Astrocyte (in vitro differentiated cells and primary cell): ENCODE results near the gene FOXE3. TPM values are rescaled to one million over a fixed set of nuclear protein-coding genes. Genes with fewer than 3 reads are reported as not detected.

ENCODE experiments used
- DNase-seq: peaks from one replicate; pipeline ENCODE4 v3.0.0-alpha.2; 2010; ENCODE audit warnings: low read depth
- FAIRE-seq: peaks from 2 replicates; lab custom pipeline; 2011; peaks lifted over from hg19 to GRCh38; lab: Jason Lieb, UNC
- H2AFZ ChIP-seq: 2 replicates; pipeline ENCODE4 v1.6.0; 2012; ENCODE audit warnings: low read depth, low read length, inconsistent platforms
- H3K27ac ChIP-seq: 2 replicates; pipeline ENCODE4 v1.5.1; 2011; ENCODE audit warnings: low read depth, low read length, inconsistent platforms
- H3K27me3 ChIP-seq: 2 replicates; pipeline ENCODE4 v1.6.0; 2011; ENCODE audit warnings: low read length, inconsistent platforms; ENCODE audit not compliant: insufficient read depth
- H3K36me3 ChIP-seq: 2 replicates; pipeline ENCODE4 v1.5.1; 2011; ENCODE audit warnings: low read length, inconsistent platforms; ENCODE audit not compliant: insufficient read depth
- H3K4me1 ChIP-seq: 2 replicates; pipeline ENCODE4 v1.5.1; 2011; ENCODE audit warnings: low read length, inconsistent platforms; ENCODE audit not compliant: insufficient read depth
- H3K4me2 ChIP-seq: 2 replicates; pipeline ENCODE4 v1.6.0; 2012; ENCODE audit warnings: low read length, inconsistent platforms
- H3K4me3 ChIP-seq: 2 replicates; pipeline ENCODE4 v1.5.1; 2011; ENCODE audit warnings: low read depth, mild to moderate bottlenecking, low read length, inconsistent platforms; ENCODE audit not compliant: insufficient read depth
- H3K79me2 ChIP-seq: 2 replicates; pipeline ENCODE4 v1.6.0; 2012; ENCODE audit warnings: mild to moderate bottlenecking, low read length, inconsistent platforms; ENCODE audit not compliant: insufficient read depth
- H3K9ac ChIP-seq: 2 replicates; pipeline ENCODE4 v1.6.0; 2012; ENCODE audit warnings: mild to moderate bottlenecking, low read length, inconsistent platforms
- H3K9me3 ChIP-seq: 2 replicates; pipeline ENCODE4 v1.5.1; 2012; ENCODE audit warnings: low read depth, mild to moderate bottlenecking, low read length, inconsistent platforms; ENCODE audit not compliant: insufficient read depth
- H4K20me1 ChIP-seq: 2 replicates; pipeline ENCODE4 v1.6.0; 2012; ENCODE audit warnings: low read length, inconsistent platforms; ENCODE audit not compliant: insufficient read depth
- H3K27ac Mint-ChIP-seq: one replicate; pipeline ENCODE4 v1.8.0; 2021; ENCODE audit warnings: mild to moderate bottlenecking, mixed read lengths; ENCODE audit not compliant: unreplicated experiment
- H3K27me3 Mint-ChIP-seq: one replicate; pipeline ENCODE4 v1.8.0; 2021; ENCODE audit warnings: low read depth, mixed read lengths; ENCODE audit not compliant: unreplicated experiment
- H3K36me3 Mint-ChIP-seq: one replicate; pipeline ENCODE4 v1.8.0; 2021; ENCODE audit warnings: low read depth, mixed read lengths; ENCODE audit not compliant: unreplicated experiment
- H3K4me1 Mint-ChIP-seq: one replicate; pipeline ENCODE4 v1.8.0; 2021; ENCODE audit warnings: low read depth, mixed read lengths; ENCODE audit not compliant: unreplicated experiment
- H3K4me3 Mint-ChIP-seq: one replicate; pipeline ENCODE4 v1.8.0; 2021; ENCODE audit warnings: mild to moderate bottlenecking, moderate library complexity, mixed read lengths; ENCODE audit not compliant: unreplicated experiment
- H3K9me3 Mint-ChIP-seq: one replicate; pipeline ENCODE4 v1.8.0; 2021; ENCODE audit warnings: mild to moderate bottlenecking, mixed read lengths; ENCODE audit not compliant: unreplicated experiment
- EZH2 ChIP-seq: IDR thresholded peaks from 2 replicates; pipeline ENCODE4 v1.6.1; 2012; ENCODE audit warnings: mild to moderate bottlenecking, low read length, inconsistent platforms; ENCODE audit not compliant: insufficient read depth
- total RNA-seq: library from RNA; stranded (reverse); gene quantifications from 2 replicates; pipeline ENCODE4 v1.2.1, GENCODE V29; 2021
- TF ChIP-seq, protein P1 (sequence below): IDR thresholded peaks from 2 replicates; pipeline ENCODE4 v1.5.1; 2011; ENCODE audit warnings: low read depth, mild to moderate bottlenecking, inconsistent platforms, low read length, moderate library complexity; ENCODE audit not compliant: insufficient read depth

The FOXE3 gene
- total RNA-seq, 1 donor from 2014 or later: 0.14 TPM

DNA sequence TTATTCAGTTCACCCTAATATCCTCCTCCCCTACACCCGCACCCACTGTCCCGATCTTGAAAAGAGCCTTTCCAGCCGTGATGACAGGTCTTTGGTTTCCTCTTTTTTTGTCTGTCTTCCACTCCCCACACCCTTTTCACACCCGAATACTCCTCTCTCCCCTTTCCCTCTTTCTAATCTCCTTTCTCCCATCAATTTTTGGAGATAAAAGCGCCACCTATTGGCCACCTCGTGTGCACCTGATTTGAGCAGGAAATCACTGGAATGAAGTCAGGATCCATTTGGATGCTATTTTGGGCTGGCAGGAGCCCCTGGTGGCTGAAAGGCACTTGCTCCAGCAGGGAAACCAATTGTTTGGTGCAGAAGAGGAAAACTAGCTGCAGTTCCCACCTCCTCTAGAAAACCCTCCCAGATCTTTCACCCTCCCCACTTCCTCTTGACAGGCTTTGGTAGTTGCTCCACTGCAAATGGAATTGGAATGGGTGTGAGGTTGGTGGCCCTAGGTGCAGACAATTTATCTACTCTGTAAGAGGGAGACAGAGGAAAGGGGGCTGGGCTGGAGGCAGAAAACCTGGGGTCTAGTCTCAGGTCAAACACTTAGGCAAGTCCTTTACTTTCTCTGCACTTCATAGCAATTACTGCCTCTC is 8.4 kb downstream of the FOXE3 start:
- no peak overlapping the region for H3K27ac Mint-ChIP-seq

GRCh38 chr1:47431534-47431933 is 15.4 kb downstream of the FOXE3 start:
- Histone ChIP-seq H3K4me3 (no peak overlapping the region), H3K27me3 (peaks cover 69% of the 10 kb centered on the region), H3K9me3 (no peaks in the 10 kb centered on the region), H3K79me2 (no peaks in the 10 kb centered on the region), H3K9ac (no peak overlapping the region), H4K20me1 (peaks cover 24% of the 10 kb centered on the region), H3K4me2 (peak overlapping the region; percentile 73), H2AFZ (no peak overlapping the region), H3K27ac (no peak overlapping the region), H3K36me3 (no peaks in the 10 kb centered on the region), H3K4me1 (peaks cover 18% of the 10 kb centered on the region)
- FAIRE-seq (no peak), DNase-seq (peak; percentile 36)
- TF ChIP-seq, protein P1, sequence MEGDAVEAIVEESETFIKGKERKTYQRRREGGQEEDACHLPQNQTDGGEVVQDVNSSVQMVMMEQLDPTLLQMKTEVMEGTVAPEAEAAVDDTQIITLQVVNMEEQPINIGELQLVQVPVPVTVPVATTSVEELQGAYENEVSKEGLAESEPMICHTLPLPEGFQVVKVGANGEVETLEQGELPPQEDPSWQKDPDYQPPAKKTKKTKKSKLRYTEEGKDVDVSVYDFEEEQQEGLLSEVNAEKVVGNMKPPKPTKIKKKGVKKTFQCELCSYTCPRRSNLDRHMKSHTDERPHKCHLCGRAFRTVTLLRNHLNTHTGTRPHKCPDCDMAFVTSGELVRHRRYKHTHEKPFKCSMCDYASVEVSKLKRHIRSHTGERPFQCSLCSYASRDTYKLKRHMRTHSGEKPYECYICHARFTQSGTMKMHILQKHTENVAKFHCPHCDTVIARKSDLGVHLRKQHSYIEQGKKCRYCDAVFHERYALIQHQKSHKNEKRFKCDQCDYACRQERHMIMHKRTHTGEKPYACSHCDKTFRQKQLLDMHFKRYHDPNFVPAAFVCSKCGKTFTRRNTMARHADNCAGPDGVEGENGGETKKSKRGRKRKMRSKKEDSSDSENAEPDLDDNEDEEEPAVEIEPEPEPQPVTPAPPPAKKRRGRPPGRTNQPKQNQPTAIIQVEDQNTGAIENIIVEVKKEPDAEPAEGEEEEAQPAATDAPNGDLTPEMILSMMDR: no peak
- no peak for TF ChIP-seq EZH2
- H3K27me3 Mint-ChIP-seq: peaks cover 86% of the 10 kb centered on the region
- peaks cover 10% of the 10 kb centered on the region for H3K9me3 Mint-ChIP-seq
- peak overlapping the region; percentile 34 for H3K27ac Mint-ChIP-seq
- peak overlapping the region; percentile 20 for H3K4me3 Mint-ChIP-seq
- peaks cover 12% of the 10 kb centered on the region for H3K4me1 Mint-ChIP-seq
- peaks cover 3% of the 10 kb centered on the region for H3K36me3 Mint-ChIP-seq

More for the DNA sequence above, 8.4 kb downstream of the FOXE3 start:
- Histone ChIP-seq H3K27me3 (peaks cover 33% of the 10 kb centered on the region), H4K20me1 (no peaks in the 10 kb centered on the region), H3K4me1 (no peaks in the 10 kb centered on the region), H3K9ac (no peak overlapping the region), H3K36me3 (no peaks in the 10 kb centered on the region), H3K4me3 (no peak overlapping the region), H3K79me2 (no peaks in the 10 kb centered on the region), H3K27ac (no peak overlapping the region), H2AFZ (no peak overlapping the region), H3K9me3 (no peaks in the 10 kb centered on the region), H3K4me2 (no peak overlapping the region)
- DNase-seq (peak; percentile 14), FAIRE-seq (no peak)
- H3K4me1 Mint-ChIP-seq: no peaks in the 10 kb centered on the region
- peaks cover 1% of the 10 kb centered on the region for H3K9me3 Mint-ChIP-seq
- TF ChIP-seq EZH2: no peak
- TF ChIP-seq, protein P1: peak; percentile 91
- H3K36me3 Mint-ChIP-seq: no peaks in the 10 kb centered on the region
- H3K4me3 Mint-ChIP-seq: no peak overlapping the region
- peaks cover 79% of the 10 kb centered on the region for H3K27me3 Mint-ChIP-seq
